HuH-7.5 (cell line): ENCODE measurements around the gene SGO2.

Experiments
- DNase-seq: peaks from one replicate; pipeline ENCODE4 v3.0.0; 2011; ENCODE audit warnings: low spot score

The SGO2 gene

GRCh38 chr2:200525882-200526651, at the start of gene SGO2:
Gene SGO2 (plus strand): TSS chr2:200526207. CDS start chr2:200532976, 6,769 bp downstream.
- DNase-seq = peak; percentile 79

DNA sequence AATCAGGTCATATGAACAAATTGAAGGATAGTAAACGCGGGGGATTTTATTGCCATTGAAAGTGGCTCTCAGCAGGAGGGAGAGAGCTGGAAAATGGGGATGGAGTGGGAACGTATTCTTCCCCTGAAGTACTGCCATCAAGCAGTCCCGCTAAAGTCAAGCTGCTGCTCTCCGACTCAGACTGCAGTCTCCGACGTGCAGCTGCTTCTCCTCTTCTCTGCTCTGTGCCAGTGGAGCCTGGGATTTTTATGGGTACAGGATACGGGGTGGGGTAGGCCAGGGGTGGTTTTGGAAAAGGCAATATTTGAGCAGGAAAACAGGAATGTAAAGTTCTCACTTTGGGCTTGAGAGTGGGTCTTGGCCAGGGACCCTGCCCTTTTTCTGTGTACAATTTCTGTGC, 49.2 kb upstream of the SGO2 start:
- no peak for DNase-seq

- DNase-seq = no peak
Observed at GRCh38 chr2:200477667-200478131, 48.3 kb upstream of the SGO2 start.

GRCh38 chr2:200479692-200480265, 46.2 kb upstream of the SGO2 start:
- no peak for DNase-seq

DNA sequence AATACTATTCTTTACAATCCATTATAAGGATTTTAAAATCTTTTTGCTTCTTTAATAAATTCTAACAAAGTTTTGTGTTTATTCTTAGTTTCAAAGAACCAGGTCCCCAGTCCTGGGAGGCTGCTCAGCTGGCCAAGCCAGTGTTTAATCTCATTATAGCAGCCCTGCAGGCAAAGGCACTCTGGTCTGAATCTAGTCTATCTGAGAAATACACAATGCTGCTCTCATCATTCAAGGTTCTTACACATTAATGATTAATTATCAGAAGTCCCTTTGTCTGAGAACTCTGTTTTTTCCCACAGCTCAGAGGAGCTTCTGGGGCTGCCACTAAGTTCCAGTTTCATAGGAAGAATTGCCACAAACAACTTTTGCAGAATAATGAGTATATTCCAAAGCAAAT, 43.8 kb upstream of the SGO2 start:
- DNase-seq = no peak

DNA sequence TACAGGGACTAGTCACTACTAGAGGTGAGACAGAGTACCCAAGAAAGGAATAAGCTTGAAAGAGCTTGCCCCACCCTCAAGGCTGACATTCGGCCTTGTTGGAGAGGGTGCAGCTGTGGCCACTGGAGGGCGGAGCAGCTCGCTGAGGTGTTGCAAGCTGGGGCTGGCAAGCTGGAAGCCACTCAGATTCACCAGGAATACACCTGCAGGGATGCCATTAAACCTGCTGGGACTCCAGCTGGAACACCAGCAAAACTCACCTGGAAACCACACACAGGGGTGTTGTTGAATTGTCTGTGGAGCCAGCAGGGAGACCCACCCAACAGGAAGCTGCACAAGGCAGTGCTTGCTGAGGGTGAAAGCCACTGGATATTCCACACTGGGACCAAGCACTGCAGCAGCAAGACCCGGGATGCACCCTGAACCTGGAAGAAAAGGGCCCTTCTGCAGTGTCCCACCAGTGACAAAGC, 42.2 kb upstream of the SGO2 start:
- peak; percentile 36 for DNase-seq

GRCh38 chr2:200484934-200485333, 41.1 kb upstream of the SGO2 start:
- DNase-seq = no peak

DNA sequence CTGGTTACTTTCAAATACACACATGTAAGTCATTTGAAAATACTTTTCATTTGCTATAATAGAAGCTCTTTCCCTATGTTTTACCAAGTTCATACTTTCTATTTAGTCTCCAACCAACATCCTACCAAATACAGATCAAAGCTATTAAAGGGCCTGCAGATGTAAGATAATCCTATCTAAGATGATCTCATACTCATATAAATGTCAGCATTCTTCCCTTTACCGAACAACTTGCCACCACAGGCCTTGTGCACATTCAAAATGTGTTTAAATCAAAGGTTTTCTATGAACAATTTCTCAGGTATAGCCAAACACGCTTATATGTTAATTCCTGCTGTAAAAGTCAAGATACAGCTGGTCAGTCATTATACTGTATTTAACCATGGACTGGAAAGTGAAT, 39.5 kb upstream of the SGO2 start:
- no peak for DNase-seq

DNA sequence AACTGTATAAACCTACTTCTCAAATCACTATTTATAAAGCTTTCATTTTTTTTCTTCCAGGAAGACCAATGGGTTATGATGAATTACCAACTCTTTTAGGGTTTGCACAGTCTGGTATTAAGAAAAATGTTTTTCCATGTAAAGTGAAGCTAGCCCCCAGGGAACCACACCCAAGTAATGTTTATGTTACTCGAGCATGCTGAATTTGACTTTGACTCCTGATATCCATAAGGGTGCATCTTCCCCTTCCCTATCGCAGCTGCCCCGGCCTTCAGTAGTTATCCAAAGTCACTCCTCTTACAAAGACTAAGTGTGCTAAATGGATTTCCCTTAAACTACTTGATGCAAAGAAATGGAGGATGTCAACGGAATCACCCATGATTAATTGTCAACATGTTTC, 37.8 kb upstream of the SGO2 start:
- DNase-seq = no peak

GRCh38 chr2:200490001-200490400, 36.0 kb upstream of the SGO2 start:
- no peak for DNase-seq

DNA sequence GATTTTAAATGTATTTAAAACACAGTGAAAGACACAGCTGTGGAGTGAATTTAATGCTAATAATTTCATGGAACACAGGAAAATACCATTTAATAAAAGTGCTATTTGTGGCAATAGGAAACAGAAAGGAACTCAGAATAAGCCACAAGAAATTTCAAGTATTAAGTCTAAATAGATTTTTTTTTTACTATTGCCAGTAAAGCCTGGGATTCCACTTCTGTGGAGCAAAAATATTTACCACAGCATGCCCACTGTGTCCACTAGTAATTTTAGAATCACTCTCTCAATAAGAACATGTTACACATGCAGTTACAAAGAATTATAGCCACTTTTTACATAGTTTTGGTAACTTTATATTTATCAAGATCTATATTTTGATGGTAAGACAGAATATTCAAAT, 33.4 kb upstream of the SGO2 start:
- DNase-seq = no peak

DNA sequence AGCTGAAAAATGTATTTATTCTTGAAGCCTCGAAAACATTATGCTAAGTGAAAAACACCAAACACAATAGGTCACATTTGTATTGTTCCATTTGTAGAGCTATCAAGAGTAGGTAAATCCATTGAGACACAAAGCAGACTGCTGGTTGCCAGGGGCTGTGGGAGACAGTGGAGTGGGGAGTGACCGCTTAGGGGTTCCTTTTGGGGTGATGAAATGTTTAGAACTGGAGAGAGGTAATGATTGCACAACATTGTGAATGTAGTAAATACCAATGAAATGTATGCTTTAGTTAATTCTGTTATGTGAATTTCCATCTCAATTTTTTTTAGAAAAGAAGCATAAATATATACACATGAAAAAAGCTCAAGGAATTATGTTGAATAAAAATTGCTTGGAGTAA, 32.0 kb upstream of the SGO2 start:
- DNase-seq = no peak

- DNase-seq = no peak
Observed at GRCh38 chr2:200496696-200497095, 29.3 kb upstream of the SGO2 start.

GRCh38 chr2:200498402-200499162, 27.4 kb upstream of the SGO2 start:
- DNase-seq = no peak

DNA sequence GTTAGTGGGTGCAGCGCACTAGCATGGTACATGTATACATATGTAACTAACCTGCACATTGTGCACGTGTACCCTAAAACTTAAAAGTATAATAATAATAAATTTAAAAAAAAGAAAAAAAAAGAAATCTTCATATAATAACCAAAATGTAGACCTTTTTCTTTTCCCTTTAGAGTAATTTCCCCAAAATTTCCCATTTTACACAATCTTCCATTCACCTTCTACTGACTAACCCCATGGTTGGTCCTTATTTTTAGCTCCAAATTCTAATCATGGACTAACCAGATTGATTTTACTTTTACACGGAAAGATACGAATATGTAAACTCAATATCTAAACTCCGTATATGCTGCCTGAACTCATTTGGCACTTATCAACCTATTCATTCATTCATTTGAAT, 23.8 kb upstream of the SGO2 start:
- DNase-seq = no peak

DNA sequence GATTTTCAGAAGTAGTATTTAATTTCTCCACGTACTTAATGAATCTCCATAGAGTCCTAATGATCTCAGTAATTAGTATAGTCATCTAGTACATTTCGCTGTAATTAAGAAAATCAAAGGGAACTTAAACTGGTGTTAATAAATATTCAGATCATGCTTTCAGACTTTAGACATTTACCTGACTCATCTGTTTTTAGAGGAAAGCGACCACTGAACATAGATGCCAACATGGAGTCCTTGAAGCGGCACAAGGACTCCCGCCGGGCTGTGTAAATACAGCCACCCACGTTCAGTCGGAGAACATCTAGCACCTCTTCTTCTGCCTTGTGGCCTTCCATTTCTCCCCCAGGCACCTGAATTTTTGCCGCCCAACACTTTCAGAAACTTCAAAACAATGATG, 19.3 kb upstream of the SGO2 start:
- DNase-seq = no peak

DNA sequence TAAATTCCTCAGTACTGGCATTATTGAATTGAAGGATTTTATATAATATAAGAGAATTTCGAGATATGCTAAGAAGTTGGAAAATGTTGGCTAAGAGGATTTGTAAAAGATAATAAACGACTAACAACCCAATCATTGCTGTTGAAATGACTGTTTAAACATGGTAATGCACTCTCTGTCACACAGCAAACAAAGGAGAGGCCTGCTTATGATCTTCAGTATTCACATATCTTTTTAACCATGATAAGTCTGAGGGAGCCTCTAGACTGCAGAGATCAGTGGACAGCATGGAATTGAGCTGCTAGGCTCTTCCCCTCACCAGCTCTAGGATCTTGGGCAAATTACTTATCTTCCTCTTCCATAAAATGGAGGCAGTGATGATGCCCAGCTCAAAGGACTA, 18.8 kb upstream of the SGO2 start:
- DNase-seq = peak; percentile 46

DNA sequence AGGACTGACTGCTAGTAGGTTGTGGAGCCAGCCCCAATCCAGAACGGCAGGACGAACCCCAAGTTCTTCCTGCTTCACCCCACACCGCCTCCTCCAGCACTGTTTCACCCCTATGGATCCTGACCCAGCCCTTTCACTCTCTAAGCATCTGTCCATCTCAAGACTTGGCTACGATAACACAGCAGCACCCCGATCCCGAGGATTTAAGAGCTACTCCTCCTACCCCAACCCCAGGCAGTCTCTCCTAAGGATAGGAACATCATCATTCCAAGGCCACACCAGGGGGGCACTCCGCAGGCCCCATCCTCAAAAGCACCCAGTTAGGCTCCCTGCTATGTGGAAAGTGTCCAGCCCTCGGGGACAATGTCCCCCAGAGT, 16.8 kb upstream of the SGO2 start:
- no peak for DNase-seq

- peak; percentile 85 for DNase-seq
Observed at GRCh38 chr2:200509612-200510433, 16.2 kb upstream of the SGO2 start, which contains the start of gene KCTD18. Gene KCTD18 (minus strand): TSS chr2:200510068. CDS start chr2:200507016, 3,052 bp downstream.

- DNase-seq = no peak
Observed at GRCh38 chr2:200515155-200515554, 10.9 kb upstream of the SGO2 start.

DNA sequence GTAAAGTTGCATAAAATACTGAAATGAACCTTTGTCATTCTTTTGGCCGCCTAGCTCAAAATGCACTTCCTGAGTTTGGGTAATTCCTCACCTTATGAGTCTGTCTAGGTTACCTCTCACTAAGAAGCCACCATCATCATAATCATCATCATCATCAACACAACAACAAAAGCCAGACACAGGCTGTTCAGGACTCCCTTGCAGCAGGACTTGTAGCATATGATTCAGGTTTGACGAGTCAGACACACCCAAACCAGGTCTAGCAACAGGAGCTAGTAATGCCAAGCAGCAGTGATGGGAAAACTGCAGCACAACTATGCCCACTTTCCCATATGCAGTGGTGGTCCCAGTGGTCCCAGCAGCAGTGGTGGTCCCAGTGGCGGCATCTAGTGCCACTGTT, 2.8 kb upstream of the SGO2 start:
- DNase-seq = no peak

DNA sequence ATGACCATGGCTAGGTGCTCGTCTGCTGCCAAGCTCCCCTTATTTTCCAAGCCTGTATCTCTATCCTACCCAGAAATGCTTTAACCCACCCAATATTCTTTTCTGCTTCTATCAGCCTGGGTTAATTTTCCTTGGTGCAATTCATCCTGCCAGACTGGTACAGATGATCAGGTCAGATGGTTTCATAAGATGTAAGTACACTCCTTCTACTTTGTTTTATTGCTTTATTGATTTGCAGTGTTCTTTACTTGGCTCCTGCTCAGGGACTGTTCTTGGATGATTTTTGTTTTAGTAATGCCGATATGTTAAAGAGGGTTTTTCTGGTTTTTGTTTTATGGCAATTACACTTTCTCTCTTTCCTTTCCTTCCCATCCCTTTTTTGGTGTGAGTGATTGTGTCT, 2.4 kb upstream of the SGO2 start:
- DNase-seq = no peak
